Parathyroid adenoma (tissue), 2 donors: ENCODE data around the gene PLPP7.

Experiments used
- H2AFZ ChIP-seq: fragments of 300-600 bp; sonication (generic); one replicate; pipeline ENCODE4 v1.7.0; 2017; ENCODE audit warnings: antibody characterized with exemption, mild to moderate bottlenecking
- H3K27ac ChIP-seq: fragments of 300-600 bp; sonication (generic); one replicate; pipeline ENCODE4 v1.7.0; 2017
- H3K27me3 ChIP-seq: fragments of 300-600 bp; sonication (generic); one replicate; pipeline ENCODE4 v1.7.0; 2017; ENCODE audit warnings: low read length; ENCODE audit not compliant: control insufficient read depth, insufficient read depth
- H3K36me3 ChIP-seq: fragments of 300-600 bp; sonication (generic); one replicate; pipeline ENCODE4 v1.7.0; 2017; ENCODE audit warnings: low read length; ENCODE audit not compliant: control insufficient read depth, insufficient read depth
- H3K4me1 ChIP-seq: fragments of 300-600 bp; sonication (generic); one replicate; pipeline ENCODE4 v1.7.0; 2017; ENCODE audit warnings: control low read depth
- H3K4me2 ChIP-seq: fragments of 300-600 bp; sonication (generic); one replicate; pipeline ENCODE4 v1.7.0; 2017; ENCODE audit warnings: low read length
- H3K4me3 ChIP-seq: fragments of 300-600 bp; sonication (generic); one replicate; pipeline ENCODE4 v1.7.0; 2017; ENCODE audit warnings: low read depth, low read length
- H3K79me2 ChIP-seq: fragments of 300-600 bp; sonication (generic); one replicate; pipeline ENCODE4 v1.7.0; 2017; ENCODE audit warnings: control low read depth
- H3K9ac ChIP-seq: fragments of 300-600 bp; sonication (generic); one replicate; pipeline ENCODE4 v1.7.0; 2017; ENCODE audit warnings: mild to moderate bottlenecking
- H3K9me3 ChIP-seq: fragments of 300-600 bp; sonication (generic); one replicate; pipeline ENCODE4 v1.7.0; 2017; ENCODE audit warnings: low read length; ENCODE audit not compliant: control insufficient read depth
- TF ChIP-seq, protein P1 (sequence below): fragments of 300-600 bp; sonication (generic); IDR thresholded peaks from one replicate; pipeline ENCODE4 v1.7.0; 2017; ENCODE audit warnings: antibody characterized with exemption, mild to moderate bottlenecking
- donor health status: primary hyperparathyroidism.

Gene PLPP7

GRCh38 chr9:131358556-131358955 lies 69.0 kb downstream of the PLPP7 start:
- Histone ChIP-seq H3K4me2 (no peak overlapping the region), H2AFZ (no peak overlapping the region), H3K36me3 (no peaks in the 10 kb centered on the region), H3K79me2 (no peaks in the 10 kb centered on the region), H3K9me3 (no peaks in the 10 kb centered on the region), H3K9ac (no peak overlapping the region), H3K27me3 (no peaks in the 10 kb centered on the region), H3K4me1 (no peaks in the 10 kb centered on the region), H3K4me3 (no peak overlapping the region), H3K27ac (no peak overlapping the region)
- TF ChIP-seq, protein P1, sequence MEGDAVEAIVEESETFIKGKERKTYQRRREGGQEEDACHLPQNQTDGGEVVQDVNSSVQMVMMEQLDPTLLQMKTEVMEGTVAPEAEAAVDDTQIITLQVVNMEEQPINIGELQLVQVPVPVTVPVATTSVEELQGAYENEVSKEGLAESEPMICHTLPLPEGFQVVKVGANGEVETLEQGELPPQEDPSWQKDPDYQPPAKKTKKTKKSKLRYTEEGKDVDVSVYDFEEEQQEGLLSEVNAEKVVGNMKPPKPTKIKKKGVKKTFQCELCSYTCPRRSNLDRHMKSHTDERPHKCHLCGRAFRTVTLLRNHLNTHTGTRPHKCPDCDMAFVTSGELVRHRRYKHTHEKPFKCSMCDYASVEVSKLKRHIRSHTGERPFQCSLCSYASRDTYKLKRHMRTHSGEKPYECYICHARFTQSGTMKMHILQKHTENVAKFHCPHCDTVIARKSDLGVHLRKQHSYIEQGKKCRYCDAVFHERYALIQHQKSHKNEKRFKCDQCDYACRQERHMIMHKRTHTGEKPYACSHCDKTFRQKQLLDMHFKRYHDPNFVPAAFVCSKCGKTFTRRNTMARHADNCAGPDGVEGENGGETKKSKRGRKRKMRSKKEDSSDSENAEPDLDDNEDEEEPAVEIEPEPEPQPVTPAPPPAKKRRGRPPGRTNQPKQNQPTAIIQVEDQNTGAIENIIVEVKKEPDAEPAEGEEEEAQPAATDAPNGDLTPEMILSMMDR = no peak
